GM12892 (cell line): ENCODE data around the gene JPH3.
A peak's percentile ranks its signal among the peaks of the same experiment; 100 is the strongest.

Experiments used
- POLR2AphosphoS5 ChIP-seq: IDR thresholded peaks from 2 replicates; pipeline ENCODE4 v1.6.1; 2011; ENCODE audit warnings: low read depth, low read length, control low read depth
- TAF1 ChIP-seq: IDR thresholded peaks from 2 replicates; pipeline ENCODE4 v1.6.1; 2011; ENCODE audit warnings: low read depth, mild to moderate bottlenecking, control low read depth, low read length, borderline replicate concordance

- TF ChIP-seq TAF1 (0 out of 2 replicates have a peak, but pooled peaks have one; percentile 28), POLR2AphosphoS5 (no peak)
Measured at GRCh38 chr16:87729266-87729954, 127.1 kb downstream of the JPH3 start.
